HCT116 (cell line): ENCODE results near the gene CTIF. TPM values are rescaled to one million over a fixed set of nuclear protein-coding genes. Genes with fewer than 3 reads are reported as not detected.

Experiments used
- ATAC-seq: fragments of 200-7000 bp; cut with Tn5 transposase; 2 replicates; pipeline ENCODE4 v1.9.1; 2020; ENCODE audit warnings: mild to moderate bottlenecking, moderate library complexity
- BruUV-seq: library from RNA; stranded (reverse); fragments of 400-500 nt; replicated peaks from 2 replicates; lab custom pipeline; 2021; lab: Mats Ljungman, UMichigan
- CTCF ChIA-PET: fragments of 300-600 bp; sonication (Branson Sonifier 250); formaldehyde crosslinking; loops from one replicate; lab custom pipeline; 2021; ENCODE audit warnings: antibody characterized with exemption; lab: Charles Lee
- POLR2A ChIA-PET: fragments of 300-600, 350-600 bp; sonication (Branson Sonifier 250); formaldehyde crosslinking; loops from one replicate; lab custom pipeline; 2021; ENCODE audit warnings: antibody characterized with exemption; lab: Charles Lee
- RAD21 ChIA-PET, 2 experiments: fragments of 300-600 bp; sonication (Branson Sonifier 250); formaldehyde crosslinking; loops; one replicate each; lab custom pipeline; 2023; ENCODE audit warnings: low total read pairs in 2 of 2; ENCODE audit not compliant: uncharacterized antibody in 2 of 2, unreplicated experiment in 2 of 2, low non-redundant PET in 1 of 2; lab: Charles Lee
- DNase-seq: peaks from one replicate; pipeline ENCODE4 v3.0.0-alpha.2; 2010; ENCODE audit warnings: low read depth, low spot score
- H2AFZ ChIP-seq: fragments of 200-600 bp; shearing (Covaris generic), sonication (generic); 2 replicates; pipeline ENCODE4 v1.6.1; 2017; ENCODE audit warnings: low read depth, mixed run types, mixed read lengths, antibody characterized with exemption, low read length; ENCODE audit not compliant: poor library complexity, severe bottlenecking
- H3K27ac ChIP-seq: 2 replicates; pipeline ENCODE4 v1.5.1; 2012; ENCODE audit warnings: low read depth, low read length
- H3K27me3 ChIP-seq: fragments of 200-600 bp; sonication (generic); 2 replicates; pipeline ENCODE4 v1.6.1; 2016; ENCODE audit warnings: mixed run types, low read length, mixed read lengths; ENCODE audit not compliant: insufficient read depth
- H3K36me3 ChIP-seq, 2 experiments: fragments of 200-500 bp in 1 of 2; fragments of 200-600 bp in 1 of 2; sonication (Bioruptor generic) in 1 of 2; sonication (generic) in 1 of 2; 2 replicates each; pipeline versions ENCODE4 v1.5.1 to v1.6.1; 2014 to 2016; ENCODE audit warnings: low read length in 2 of 2, inconsistent platforms in 1 of 2, mixed read lengths in 1 of 2, mixed run types in 1 of 2; ENCODE audit not compliant: insufficient read depth in 2 of 2, control insufficient read depth in 1 of 2
- H3K4me1 ChIP-seq, 2 experiments: fragments of 200-600 bp in 1 of 2; sonication (generic) in 1 of 2; 2 replicates each; pipeline versions ENCODE4 v1.5.1 to v1.6.1; 2012 to 2017; ENCODE audit warnings: low read length in 2 of 2, inconsistent platforms in 1 of 2, mild to moderate bottlenecking in 1 of 2, mixed read lengths in 1 of 2, mixed run types in 1 of 2, moderate library complexity in 1 of 2; ENCODE audit not compliant: insufficient read depth in 2 of 2, control insufficient read depth in 1 of 2
- H3K4me2 ChIP-seq: fragments of 200-600 bp; sonication (generic); 2 replicates; pipeline ENCODE4 v1.6.1; 2017; ENCODE audit warnings: mixed run types, low read length, mixed read lengths
- H3K4me3 ChIP-seq, 2 experiments: fragments of 200-600 bp in 1 of 2; sonication (generic) in 1 of 2; replicated peaks in 1 of 2; 2 replicates each; pipeline ENCODE4 v1.5.1; 2011 to 2016; ENCODE audit warnings: low read length in 2 of 2, control low read depth in 1 of 2, low read depth in 1 of 2, mild to moderate bottlenecking in 1 of 2, mixed read lengths in 1 of 2, mixed run types in 1 of 2
- H3K79me2 ChIP-seq: fragments of 200-600 bp; sonication (generic); 2 replicates; pipeline ENCODE4 v1.6.1; 2017; ENCODE audit warnings: mild to moderate bottlenecking, mixed run types, low read length, moderate library complexity, mixed read lengths; ENCODE audit not compliant: insufficient read depth
- H3K9ac ChIP-seq: fragments of 200-600 bp; sonication (generic); 2 replicates; pipeline ENCODE4 v1.6.1; 2016; ENCODE audit warnings: low read length, mixed read lengths
- H3K9me2 ChIP-seq: fragments of 200-600 bp; sonication (generic), shearing (Covaris generic); 2 replicates; pipeline ENCODE4 v1.6.1; 2017; ENCODE audit warnings: mixed run types, mild to moderate bottlenecking, moderate library complexity; ENCODE audit not compliant: insufficient read depth
- H3K9me3 ChIP-seq, 2 experiments: fragments of 200-500 bp in 1 of 2; fragments of 200-600 bp in 1 of 2; sonication (Bioruptor generic) in 1 of 2; sonication (generic) in 1 of 2; 2 replicates each; pipeline ENCODE4 v1.6.1; 2014 to 2017; ENCODE audit warnings: low read length in 2 of 2, mixed read lengths in 2 of 2, inconsistent platforms in 1 of 2, low read depth in 1 of 2, mild to moderate bottlenecking in 1 of 2, mixed run types in 1 of 2, moderate library complexity in 1 of 2; ENCODE audit not compliant: control insufficient read depth in 1 of 2, insufficient read depth in 1 of 2
- H4K20me1 ChIP-seq: fragments of 200-600 bp; sonication (generic), shearing (Covaris generic); 2 replicates; pipeline ENCODE4 v1.6.1; 2017; ENCODE audit warnings: mixed run types, mild to moderate bottlenecking, moderate library complexity; ENCODE audit not compliant: insufficient read depth
- CBX3 ChIP-seq: IDR thresholded peaks from 2 replicates; pipeline ENCODE4 v1.6.1; 2012; ENCODE audit warnings: low read depth
- CEBPB ChIP-seq: IDR thresholded peaks from 2 replicates; pipeline ENCODE4 v1.6.1; 2012; ENCODE audit warnings: low read depth
- ELF1 ChIP-seq: IDR thresholded peaks from 2 replicates; pipeline ENCODE4 v1.6.1; 2012; ENCODE audit warnings: low read depth, borderline replicate concordance
- EZH2phosphoT487 ChIP-seq: fragments of 200-600 bp; IDR thresholded peaks from 2 replicates; pipeline ENCODE4 v1.6.1; 2018; ENCODE audit warnings: antibody characterized with exemption, borderline replicate concordance
- JUND ChIP-seq: IDR thresholded peaks from 2 replicates; pipeline ENCODE4 v1.6.1; 2012
- POLR2A ChIP-seq: IDR thresholded peaks from 2 replicates; pipeline ENCODE4 v1.7.0; 2011; ENCODE audit warnings: borderline replicate concordance; ENCODE audit not compliant: insufficient read depth, insufficient read length; ENCODE audit errors: extremely low read depth
- SIN3A ChIP-seq: IDR thresholded peaks from 2 replicates; pipeline ENCODE4 v1.6.1; 2012; ENCODE audit warnings: low read depth
- YY1 ChIP-seq: IDR thresholded peaks from 2 replicates; pipeline ENCODE4 v1.6.1; 2011; ENCODE audit warnings: low read length, low read depth, moderate library complexity, mild to moderate bottlenecking; ENCODE audit not compliant: insufficient replicate concordance; ENCODE audit errors: extremely low read depth
- ZFX ChIP-seq: fragments of 450-650 bp; IDR thresholded peaks from 2 replicates; pipeline ENCODE4 v1.6.1; 2017
- intact Hi-C: fragments of 100-400 bp; cut with micrococcal nuclease; formaldehyde crosslinking; loops from 2 replicates; pipeline ENCODE4 v1.10.0; 2022
- total RNA-seq: library from RNA; stranded (reverse); gene quantifications from one replicate; pipeline ENCODE4 v1.2.1, GENCODE V29; 2021; ENCODE audit not compliant: unreplicated experiment
- TF ChIP-seq, protein P1 (sequence below): IDR thresholded peaks from 2 replicates; pipeline ENCODE4 v1.6.1; 2012; ENCODE audit warnings: low read depth
- TF ChIP-seq, protein P2 (sequence below), 3 experiments: fragments of 200-600 bp in 1 of 3; sonication (generic) in 1 of 3; IDR thresholded peaks in 2 of 3; conservative IDR thresholded peaks in 1 of 3; 2 replicates each; pipeline ENCODE4 v1.5.1; 2012 to 2017; ENCODE audit warnings: low read depth in 2 of 3, low read length in 2 of 3, antibody characterized with exemption in 1 of 3, borderline replicate concordance in 1 of 3, control low read depth in 1 of 3, mild to moderate bottlenecking in 1 of 3, mixed read lengths in 1 of 3, mixed run types in 1 of 3, moderate library complexity in 1 of 3; ENCODE audit not compliant: insufficient read depth in 1 of 3
- TF ChIP-seq, protein P3 (sequence below): IDR thresholded peaks from 2 replicates; pipeline ENCODE4 v1.6.1; 2011; ENCODE audit warnings: mild to moderate bottlenecking, low read length, moderate library complexity; ENCODE audit not compliant: insufficient replicate concordance; ENCODE audit errors: extremely low read depth

Gene CTIF
- total RNA-seq, 1 experiment from 2014 or later, result 19.7 TPM

DNA sequence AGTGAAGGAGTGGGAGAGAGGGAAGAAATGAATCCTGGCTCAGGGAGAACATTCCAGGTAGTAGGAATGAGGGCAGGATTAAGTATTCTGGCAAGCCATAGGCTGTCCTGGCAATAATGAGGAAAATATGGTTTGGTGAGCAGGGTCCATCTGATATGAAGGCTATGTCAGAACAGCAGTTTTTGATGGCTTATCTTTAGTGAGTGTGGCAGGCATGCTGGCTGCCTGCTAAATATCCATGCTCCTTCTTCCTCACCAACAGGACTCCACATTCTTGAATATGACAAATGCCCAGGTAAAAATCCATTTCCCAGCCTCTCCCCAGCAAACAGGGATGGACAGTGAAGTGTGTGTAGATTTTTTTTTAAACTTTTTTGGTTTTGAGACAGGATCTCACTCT lies 13.2 kb upstream of the CTIF start:
- RAD21 ChIA-PET, result no interaction called here
- ATAC-seq, result no peak
- Histone ChIP-seq H3K4me1 (0 out of 4 replicates have a peak, but pooled peaks cover 0 to 3% of the 10 kb centered on the region in 2 experiments), H3K4me3 (no peak overlapping the region), H3K9ac (no peak overlapping the region), H3K36me3 (no peaks in the 10 kb centered on the region), H3K27ac (no peak overlapping the region), H2AFZ (no peak overlapping the region), H4K20me1 (no peaks in the 10 kb centered on the region), H3K9me3 (no peaks in the 10 kb centered on the region), H3K79me2 (no peaks in the 10 kb centered on the region), H3K4me2 (no peak overlapping the region), H3K27me3 (peaks cover 11% of the 10 kb centered on the region; the same call in 1 of the 2 replicates), H3K9me2 (no peaks in the 10 kb centered on the region)
- TF ChIP-seq JUND, result no peak
- DNase-seq, result no peak
- BruUV-seq, result no TSS peak
- POLR2A ChIA-PET, result no interaction called here
- CTCF ChIA-PET, result no interaction called here
- intact Hi-C loops, result no loop called here

DNA sequence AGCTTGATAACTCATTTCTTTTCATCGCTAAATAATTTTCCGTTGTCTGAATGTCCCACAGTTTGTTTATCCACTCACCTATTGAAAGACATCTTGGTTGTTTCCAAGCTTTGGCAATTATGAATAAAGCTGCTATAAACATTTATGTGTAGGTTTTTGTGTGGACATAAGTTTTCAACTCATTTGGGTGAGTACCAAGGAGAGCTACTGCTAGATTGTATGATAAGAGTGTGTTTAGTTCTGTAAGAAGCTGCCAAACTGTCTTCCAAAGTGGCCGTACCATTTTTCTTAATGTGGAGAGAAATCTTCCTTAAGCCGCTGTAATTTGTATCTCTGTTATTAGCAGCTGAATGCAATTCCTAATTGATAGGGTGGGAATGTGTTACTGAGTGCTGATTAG lies 11.4 kb upstream of the CTIF start:
- intact Hi-C loops, result no loop called here
- DNase-seq, result no peak
- Histone ChIP-seq H3K4me2 (no peak overlapping the region), H3K79me2 (no peaks in the 10 kb centered on the region), H3K36me3 (no peaks in the 10 kb centered on the region), H3K27ac (no peak overlapping the region), H3K9me3 (no peaks in the 10 kb centered on the region), H3K4me3 (no peak overlapping the region), H2AFZ (no peak overlapping the region), H3K27me3 (peaks cover 11% of the 10 kb centered on the region; the same call in 1 of the 2 replicates), H4K20me1 (no peaks in the 10 kb centered on the region), H3K9ac (no peak overlapping the region), H3K9me2 (no peaks in the 10 kb centered on the region), H3K4me1 (0 out of 4 replicates have a peak, but pooled peaks cover 0 to 3% of the 10 kb centered on the region in 2 experiments)
- ChIA-PET RAD21 (no interaction called here), POLR2A (no interaction called here), CTCF (no interaction called here)
- BruUV-seq, result no TSS peak
- no peak for TF ChIP-seq CBX3
- TF ChIP-seq SIN3A, result no peak
- TF ChIP-seq YY1, result no peak
- TF ChIP-seq, protein P1, sequence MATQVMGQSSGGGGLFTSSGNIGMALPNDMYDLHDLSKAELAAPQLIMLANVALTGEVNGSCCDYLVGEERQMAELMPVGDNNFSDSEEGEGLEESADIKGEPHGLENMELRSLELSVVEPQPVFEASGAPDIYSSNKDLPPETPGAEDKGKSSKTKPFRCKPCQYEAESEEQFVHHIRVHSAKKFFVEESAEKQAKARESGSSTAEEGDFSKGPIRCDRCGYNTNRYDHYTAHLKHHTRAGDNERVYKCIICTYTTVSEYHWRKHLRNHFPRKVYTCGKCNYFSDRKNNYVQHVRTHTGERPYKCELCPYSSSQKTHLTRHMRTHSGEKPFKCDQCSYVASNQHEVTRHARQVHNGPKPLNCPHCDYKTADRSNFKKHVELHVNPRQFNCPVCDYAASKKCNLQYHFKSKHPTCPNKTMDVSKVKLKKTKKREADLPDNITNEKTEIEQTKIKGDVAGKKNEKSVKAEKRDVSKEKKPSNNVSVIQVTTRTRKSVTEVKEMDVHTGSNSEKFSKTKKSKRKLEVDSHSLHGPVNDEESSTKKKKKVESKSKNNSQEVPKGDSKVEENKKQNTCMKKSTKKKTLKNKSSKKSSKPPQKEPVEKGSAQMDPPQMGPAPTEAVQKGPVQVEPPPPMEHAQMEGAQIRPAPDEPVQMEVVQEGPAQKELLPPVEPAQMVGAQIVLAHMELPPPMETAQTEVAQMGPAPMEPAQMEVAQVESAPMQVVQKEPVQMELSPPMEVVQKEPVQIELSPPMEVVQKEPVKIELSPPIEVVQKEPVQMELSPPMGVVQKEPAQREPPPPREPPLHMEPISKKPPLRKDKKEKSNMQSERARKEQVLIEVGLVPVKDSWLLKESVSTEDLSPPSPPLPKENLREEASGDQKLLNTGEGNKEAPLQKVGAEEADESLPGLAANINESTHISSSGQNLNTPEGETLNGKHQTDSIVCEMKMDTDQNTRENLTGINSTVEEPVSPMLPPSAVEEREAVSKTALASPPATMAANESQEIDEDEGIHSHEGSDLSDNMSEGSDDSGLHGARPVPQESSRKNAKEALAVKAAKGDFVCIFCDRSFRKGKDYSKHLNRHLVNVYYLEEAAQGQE, result no peak
- no peak for TF ChIP-seq POLR2A
- TF ChIP-seq JUND, result no peak
- no peak for TF ChIP-seq EZH2phosphoT487
- TF ChIP-seq, protein P2, sequence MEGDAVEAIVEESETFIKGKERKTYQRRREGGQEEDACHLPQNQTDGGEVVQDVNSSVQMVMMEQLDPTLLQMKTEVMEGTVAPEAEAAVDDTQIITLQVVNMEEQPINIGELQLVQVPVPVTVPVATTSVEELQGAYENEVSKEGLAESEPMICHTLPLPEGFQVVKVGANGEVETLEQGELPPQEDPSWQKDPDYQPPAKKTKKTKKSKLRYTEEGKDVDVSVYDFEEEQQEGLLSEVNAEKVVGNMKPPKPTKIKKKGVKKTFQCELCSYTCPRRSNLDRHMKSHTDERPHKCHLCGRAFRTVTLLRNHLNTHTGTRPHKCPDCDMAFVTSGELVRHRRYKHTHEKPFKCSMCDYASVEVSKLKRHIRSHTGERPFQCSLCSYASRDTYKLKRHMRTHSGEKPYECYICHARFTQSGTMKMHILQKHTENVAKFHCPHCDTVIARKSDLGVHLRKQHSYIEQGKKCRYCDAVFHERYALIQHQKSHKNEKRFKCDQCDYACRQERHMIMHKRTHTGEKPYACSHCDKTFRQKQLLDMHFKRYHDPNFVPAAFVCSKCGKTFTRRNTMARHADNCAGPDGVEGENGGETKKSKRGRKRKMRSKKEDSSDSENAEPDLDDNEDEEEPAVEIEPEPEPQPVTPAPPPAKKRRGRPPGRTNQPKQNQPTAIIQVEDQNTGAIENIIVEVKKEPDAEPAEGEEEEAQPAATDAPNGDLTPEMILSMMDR (IDR thresholded peaks at IDR 0.05 in 2 of 3, conservative IDR thresholded peaks at IDR 0.05 in 1 of 3; ENCODE audit: borderline replicate concordance in 1 of 3, insufficient read depth in 1 of 3, low read depth in 2 of 3, low read length in 2 of 3), result no peak
- no peak for TF ChIP-seq ELF1
- no peak for TF ChIP-seq ZFX
- TF ChIP-seq, protein P3, sequence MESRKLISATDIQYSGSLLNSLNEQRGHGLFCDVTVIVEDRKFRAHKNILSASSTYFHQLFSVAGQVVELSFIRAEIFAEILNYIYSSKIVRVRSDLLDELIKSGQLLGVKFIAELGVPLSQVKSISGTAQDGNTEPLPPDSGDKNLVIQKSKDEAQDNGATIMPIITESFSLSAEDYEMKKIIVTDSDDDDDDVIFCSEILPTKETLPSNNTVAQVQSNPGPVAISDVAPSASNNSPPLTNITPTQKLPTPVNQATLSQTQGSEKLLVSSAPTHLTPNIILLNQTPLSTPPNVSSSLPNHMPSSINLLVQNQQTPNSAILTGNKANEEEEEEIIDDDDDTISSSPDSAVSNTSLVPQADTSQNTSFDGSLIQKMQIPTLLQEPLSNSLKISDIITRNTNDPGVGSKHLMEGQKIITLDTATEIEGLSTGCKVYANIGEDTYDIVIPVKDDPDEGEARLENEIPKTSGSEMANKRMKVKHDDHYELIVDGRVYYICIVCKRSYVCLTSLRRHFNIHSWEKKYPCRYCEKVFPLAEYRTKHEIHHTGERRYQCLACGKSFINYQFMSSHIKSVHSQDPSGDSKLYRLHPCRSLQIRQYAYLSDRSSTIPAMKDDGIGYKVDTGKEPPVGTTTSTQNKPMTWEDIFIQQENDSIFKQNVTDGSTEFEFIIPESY, result no peak
- no peak for TF ChIP-seq CEBPB
- no peak for ATAC-seq
